H1 (cell line): ENCODE data around the gene PROZ. TPM values are rescaled to one million over a fixed set of nuclear protein-coding genes. Genes with fewer than 3 reads are reported as not detected.

Source experiments
- SIX5 ChIP-seq: IDR thresholded peaks from 2 replicates; pipeline ENCODE4 v1.6.1; 2011; ENCODE audit warnings: mild to moderate bottlenecking, low read depth, low read length
- polyA plus RNA-seq, 7 experiments: library from polyadenylated mRNA; depleted of rRNA in 3 of 7; stranded (reverse) in 5 of 7; unstranded in 2 of 7; fragments of >200 nt in 5 of 7; fragments of 200-250 nt in 2 of 7; gene quantifications; 1 replicate in 5 of 7; 2 replicates in 1 of 7; 4 replicates in 1 of 7; pipeline versions ENCODE4 v1.2.1 to v1.2.3, GENCODE V29; 2011 to 2013; ENCODE audit warnings: missing spikeins in 2 of 7, mixed read lengths in 2 of 7
- total RNA-seq: library from RNA; stranded (reverse); fragmentation: NEBNext Ultra II Directional; extraction: Animal tissue kit (Norgen Biotek cat#: 25700); gene quantifications from 2 replicates; pipeline ENCODE4 v1.2.1, GENCODE V29; 2021

The PROZ gene
- total and polyA plus RNA-seq, 2 of the 8 experiments (the other 6 are each of a cell fraction or from before 2014, with no cell fraction given), result not detected

DNA sequence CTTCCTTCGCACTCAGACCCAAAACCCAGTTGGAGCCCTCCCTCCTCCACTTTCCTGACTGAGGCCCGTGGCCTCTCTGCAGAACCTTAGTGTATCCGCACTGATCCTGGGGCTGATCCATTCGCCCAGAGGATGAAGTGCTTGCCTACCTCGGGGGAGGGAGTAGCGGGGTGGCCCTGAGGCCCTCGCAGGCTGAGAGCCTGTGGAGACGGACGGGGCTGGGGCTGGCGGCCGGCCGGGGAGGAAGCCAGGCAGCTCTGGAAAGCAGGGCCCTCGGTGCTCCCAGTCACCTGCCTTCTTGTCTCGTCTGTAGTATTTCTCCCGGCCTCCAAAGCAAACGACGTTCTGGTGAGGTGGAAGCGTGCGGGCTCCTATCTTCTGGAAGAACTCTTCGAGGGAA lies 1.3 kb downstream of the PROZ start (continued):
- TF ChIP-seq SIX5, result no peak
